NCI-H69 (cell line): ENCODE measurements around the gene C18orf63.
A peak's percentile ranks its signal among the peaks of the same experiment; 100 is the strongest.
"Not testable (repeated sequence)": the region's sequence is repeated elsewhere in the genome, so short reads cannot be mapped to it uniquely, and the experiment has no call there.

ENCODE experiments used
- DNase-seq: peaks from one replicate; lab custom pipeline; 2025; lab: John Stamatoyannopoulos, UW

The C18orf63 gene

DNA sequence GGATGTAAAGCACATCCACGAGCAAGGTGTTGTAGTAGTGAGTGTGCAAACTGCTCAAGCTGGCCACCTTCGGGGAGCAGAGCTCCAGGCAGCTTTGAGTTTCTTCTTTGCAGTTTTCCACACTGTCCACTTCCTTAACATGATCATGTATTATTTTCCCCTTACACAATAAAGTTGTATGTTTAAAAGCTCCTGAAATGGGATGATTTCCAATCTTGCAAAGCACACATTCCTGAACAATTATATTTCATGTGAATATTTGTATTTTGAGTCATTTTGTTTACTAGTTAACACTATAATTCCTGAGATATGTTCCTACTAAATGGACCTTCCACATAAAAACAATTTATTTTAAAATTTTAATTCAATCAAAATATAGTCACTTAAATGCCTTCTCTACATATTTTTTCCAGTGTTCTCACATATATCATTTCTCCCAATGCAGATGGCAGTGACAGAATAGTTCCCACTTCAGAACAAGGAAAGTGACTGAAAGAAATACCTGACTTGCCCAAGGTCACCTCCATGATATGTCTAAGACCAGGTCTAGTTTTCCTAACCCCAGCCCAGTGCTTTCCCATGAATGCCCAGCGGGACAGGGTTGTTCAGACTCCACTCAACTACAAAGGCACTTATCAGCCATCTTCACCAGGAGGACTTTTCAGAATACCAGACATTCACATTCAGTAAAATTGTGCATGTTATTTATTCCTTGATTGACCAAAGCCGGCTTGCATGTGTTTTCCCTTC is 29.4 kb upstream of the C18orf63 start:
- no peak for DNase-seq

DNA sequence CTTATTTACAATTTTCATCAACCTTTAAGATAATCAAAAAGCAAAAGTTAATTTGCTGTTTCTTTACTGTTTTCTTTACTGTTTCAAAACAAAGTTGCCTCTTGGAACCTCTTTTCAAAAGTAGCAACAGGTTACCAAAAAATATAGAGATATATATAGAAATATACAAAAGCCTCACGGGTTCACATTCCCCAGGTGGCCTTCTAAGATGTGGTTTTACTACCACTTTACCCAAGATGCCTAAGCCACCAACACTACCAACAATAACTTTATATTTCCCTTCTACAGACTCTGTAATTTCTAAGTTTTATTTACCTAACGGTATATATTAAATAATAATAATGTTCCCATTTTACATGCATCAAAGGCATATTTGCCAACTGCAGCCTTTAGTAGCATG is 28.8 kb upstream of the C18orf63 start:
- DNase-seq: no peak

GRCh38 chr18:74288041-74288440 is 27.6 kb upstream of the C18orf63 start:
- DNase-seq: peak; percentile 64

DNA sequence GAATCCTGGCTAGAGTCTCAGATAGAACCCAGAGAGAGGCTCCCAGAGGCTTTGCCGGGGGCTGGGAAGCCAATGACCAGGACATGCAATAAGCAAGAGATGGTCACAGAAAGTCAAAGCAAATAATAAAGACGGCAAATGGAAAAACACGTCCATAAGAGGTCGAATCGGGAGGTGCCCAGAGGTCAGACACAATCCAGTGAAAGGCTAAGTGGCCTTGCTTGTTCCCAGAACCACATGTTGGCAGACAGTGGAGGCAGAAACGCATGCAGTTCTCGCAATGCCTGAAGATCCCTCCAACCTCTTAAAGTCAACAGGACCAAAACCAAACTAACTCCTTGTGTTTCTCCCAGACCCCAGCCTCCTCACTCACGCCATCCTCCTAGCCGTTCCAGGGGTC is 26.9 kb upstream of the C18orf63 start:
- peak; percentile 46 for DNase-seq

- DNase-seq: no peak
Measured at GRCh38 chr18:74289137-74289536, 26.5 kb upstream of the C18orf63 start.

DNA sequence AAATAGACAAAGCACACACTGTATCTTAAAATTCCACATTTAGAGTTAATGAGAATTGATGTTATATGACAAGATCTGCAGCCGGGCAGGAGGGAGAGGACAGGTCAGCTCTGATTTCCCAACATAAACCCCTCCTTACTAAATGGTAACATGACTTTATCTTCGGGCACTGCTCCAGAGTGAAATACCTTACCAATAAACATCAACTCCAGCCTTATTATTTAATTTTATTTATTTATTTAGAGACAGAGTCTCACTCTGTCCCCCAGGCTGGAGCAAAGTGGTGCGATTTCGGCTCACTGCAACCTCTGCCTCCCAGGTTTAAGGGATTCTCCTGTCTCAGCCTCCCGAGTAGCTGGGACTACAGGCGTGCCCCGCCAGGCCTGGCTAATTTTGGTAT is 25.6 kb upstream of the C18orf63 start:
- no peak for DNase-seq

DNA sequence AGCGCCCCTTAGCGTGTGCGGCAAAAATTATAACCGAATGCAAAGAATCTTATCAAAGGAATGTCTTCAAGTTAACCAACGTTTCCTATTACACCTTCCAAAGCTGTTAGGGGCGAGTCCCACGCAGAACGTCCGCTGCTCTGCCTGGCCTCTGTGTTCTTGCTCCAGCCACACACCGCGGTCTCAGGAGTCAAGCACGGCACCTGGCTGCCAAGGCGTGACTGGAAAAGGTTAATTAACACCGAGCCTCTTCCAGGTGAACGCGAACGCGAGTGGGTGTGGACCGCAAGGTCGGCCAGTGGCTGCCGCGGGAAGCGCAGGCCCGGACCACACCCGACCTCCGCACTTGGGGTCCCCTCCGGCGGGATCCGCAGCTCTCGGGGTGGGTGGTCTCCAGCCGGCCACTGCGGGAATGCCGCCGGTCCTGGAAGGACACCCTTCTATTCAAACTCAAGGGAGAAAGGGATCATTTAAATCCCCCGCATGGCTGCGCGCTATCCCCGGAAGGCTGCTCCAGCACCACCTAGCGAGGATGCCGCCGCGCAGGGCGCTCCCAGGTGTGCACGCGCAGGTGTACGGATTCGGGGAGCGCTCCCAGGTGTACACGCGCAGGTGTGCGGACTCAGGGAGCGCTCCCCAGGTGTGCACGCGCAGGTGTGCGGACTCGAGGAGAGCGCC is 24.7 kb upstream of the C18orf63 start:
- peak; percentile 95 for DNase-seq

DNA sequence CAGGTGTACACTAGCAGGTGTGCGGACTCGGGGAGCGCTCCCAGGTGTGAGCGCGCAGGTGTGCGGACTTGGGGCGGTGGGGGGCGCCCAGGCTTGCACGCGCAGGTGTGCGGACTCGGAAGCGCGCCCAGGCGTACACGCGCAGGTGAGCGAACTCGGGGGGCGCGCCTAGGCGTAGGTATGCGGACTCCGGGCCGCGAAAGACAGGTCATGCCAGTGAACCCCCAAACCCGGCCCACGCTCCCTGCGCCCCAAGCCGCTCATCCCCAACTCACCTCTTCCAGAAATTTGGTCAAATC is 24.2 kb upstream of the C18orf63 start:
- no peak for DNase-seq

DNA sequence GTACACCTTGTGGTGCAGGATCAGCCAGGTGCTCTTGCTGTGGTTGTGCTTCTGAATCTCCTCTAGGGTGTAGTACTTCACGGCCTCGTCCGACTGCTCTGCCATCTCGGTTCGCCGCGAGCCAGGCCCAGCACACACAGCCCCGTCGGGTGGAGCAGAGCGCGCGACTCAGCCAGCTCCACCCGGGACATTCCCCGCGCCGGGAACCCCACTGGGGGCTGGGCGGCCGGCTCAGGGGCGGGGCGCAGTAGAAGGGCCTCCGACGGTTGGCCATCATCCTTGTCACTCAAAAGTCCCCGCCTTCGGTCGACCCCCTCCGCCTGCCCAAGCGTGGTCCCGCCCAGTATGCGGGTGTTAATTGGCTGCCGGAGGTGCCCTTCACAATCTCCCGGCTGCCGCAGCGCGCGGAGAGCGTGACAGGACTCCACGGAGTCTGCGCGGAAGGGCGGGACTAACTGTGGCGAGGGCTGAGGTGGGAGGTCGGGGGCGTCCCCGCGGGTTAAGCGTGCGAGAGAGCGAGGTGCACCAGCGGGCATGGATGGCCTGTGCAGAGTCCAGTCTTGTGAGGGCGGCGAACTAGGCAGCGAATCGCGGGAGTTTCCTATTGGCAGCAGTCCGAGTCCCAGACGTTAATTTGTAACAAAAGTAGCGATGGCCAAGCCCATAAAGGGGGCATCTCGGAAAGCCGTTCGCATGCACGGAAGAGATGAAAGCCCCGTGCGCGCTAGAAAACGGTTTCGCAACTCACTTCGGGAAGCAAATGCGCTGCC is 23.7 kb upstream of the C18orf63 start, which contains the start of gene CYB5A:
TSS of gene CYB5A (minus strand) at position 193 of the 770 bp plus-strand sequence. CDS start at position 105, 88 bp downstream.
- DNase-seq: peak; percentile 100

- peak; percentile 59 for DNase-seq
Measured at GRCh38 chr18:74292541-74292858, 23.1 kb upstream of the C18orf63 start.

- not testable (repeated sequence) for DNase-seq
Measured at GRCh38 chr18:74292982-74293381, 22.7 kb upstream of the C18orf63 start.

DNA sequence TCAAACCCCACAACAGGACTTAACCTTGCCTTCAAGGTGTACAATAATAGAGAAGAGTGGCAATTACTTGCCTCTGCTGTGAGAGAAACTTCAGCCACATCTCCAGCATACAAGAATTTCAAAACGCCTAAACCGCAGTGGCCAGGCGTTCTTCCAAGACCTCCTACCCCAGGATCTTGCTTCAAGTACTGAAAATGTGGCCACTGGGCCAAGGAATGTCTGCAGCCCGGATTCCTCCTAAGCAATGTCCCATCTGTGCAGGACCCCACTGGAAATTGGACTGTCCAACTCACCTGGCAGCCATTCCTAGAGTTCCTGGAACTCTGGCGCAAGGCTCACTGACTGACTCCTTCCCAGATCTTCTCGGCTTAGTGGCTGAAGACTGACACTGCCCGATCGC is 21.1 kb upstream of the C18orf63 start:
- DNase-seq: no peak

- no peak for DNase-seq
Measured at GRCh38 chr18:74299162-74299561, 16.5 kb upstream of the C18orf63 start.

- no peak for DNase-seq
Measured at GRCh38 chr18:74299746-74300145, 15.9 kb upstream of the C18orf63 start.

GRCh38 chr18:74303306-74303705 is 12.3 kb upstream of the C18orf63 start:
- DNase-seq: no peak

GRCh38 chr18:74303936-74304335 is 11.7 kb upstream of the C18orf63 start:
- DNase-seq: no peak

DNA sequence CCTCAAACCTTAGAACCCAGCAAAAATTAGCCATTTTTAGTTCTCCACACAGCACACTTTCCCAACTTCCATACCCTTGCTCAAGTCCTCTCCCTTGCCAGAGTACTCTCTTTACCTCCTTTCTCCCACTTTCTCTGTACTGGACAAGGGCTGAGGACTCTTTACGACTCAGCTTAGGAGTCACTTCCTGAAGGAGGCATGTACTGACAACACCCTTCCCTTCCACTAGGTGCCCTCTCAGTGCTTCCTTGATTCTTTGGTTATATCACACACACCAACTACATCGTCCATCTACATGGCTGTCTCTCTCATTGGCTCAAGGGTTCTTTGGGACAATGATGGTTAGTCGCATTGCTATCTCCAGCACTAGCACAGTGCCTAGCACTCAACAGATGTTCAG is 5.2 kb upstream of the C18orf63 start:
- DNase-seq: peak; percentile 75

GRCh38 chr18:74311000-74311399 is 4.6 kb upstream of the C18orf63 start:
- DNase-seq: no peak

DNA sequence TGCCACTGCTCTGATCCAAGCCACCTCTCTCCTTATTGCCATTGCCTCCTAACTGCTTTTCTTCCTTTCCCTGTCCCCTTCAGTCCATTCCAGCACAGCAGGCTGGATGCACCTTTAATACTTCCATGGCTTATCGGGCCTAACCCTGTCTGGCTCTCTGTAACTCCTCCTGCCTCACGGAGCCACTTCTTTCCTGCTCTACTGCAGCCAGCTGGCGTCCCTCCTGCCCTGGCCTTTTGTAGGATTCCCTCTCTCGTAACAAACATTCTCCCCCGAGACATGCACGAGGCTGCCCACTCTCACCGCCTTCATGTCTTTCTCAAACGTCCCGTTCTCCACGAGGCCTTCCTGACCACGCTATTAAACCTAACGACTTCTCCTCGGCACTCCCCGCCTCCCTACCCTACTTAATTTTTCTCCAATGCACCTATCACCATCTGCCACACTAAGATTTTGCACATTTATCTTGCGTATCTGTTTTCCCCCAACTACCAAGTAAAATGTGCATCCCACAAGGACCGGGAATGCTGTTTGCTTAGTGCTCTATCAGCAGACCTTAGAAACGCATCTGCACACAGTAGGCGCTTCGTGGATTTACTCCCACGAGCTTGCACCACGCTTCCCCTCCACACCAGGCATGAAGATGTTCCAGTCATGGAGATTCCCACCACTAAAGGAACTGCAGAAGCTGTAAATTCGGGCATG is 728 bp upstream of the C18orf63 start:
- DNase-seq: no peak

- DNase-seq: no peak
Measured at GRCh38 chr18:74316257-74317170, 875 bp downstream of the C18orf63 start.

- no peak for DNase-seq
Measured at GRCh38 chr18:74326231-74326630, 10.6 kb downstream of the C18orf63 start.
